H54 (cell line): Measurements from ENCODE around the gene RABGEF1.
"Not testable (repeated sequence)": the region's sequence is repeated elsewhere in the genome, so short reads cannot be mapped to it uniquely, and the experiment has no call there.

ENCODE experiments used
- DNase-seq: peaks from one replicate; pipeline ENCODE4 v3.0.0; 2011; ENCODE audit warnings: low spot score, mixed read lengths; ENCODE audit not compliant: insufficient read length
- FAIRE-seq: peaks from 3 replicates; lab custom pipeline; 2011; peaks lifted over from hg19 to GRCh38; lab: Jason Lieb, UNC
- POLR2A ChIP-seq: IDR thresholded peaks from 2 replicates; pipeline ENCODE4 v1.6.1; 2011; ENCODE audit warnings: low read depth, mild to moderate bottlenecking, low read length

RABGEF1 gene

GRCh38 chr7:66790196-66790595, 49.7 kb downstream of the RABGEF1 start:
- no peak for DNase-seq
- no peak for FAIRE-seq
- no peak for TF ChIP-seq POLR2A

GRCh38 chr7:66790725-66791124, 50.2 kb downstream of the RABGEF1 start:
- no peak for TF ChIP-seq POLR2A
- FAIRE-seq (no peak), DNase-seq (no peak)

GRCh38 chr7:66800591-66800990, 60.1 kb downstream of the RABGEF1 start:
- DNase-seq = no peak
- FAIRE-seq = no peak
- no peak for TF ChIP-seq POLR2A

- no peak for DNase-seq
- TF ChIP-seq POLR2A = no peak
These were observed 63.5 kb downstream of the RABGEF1 start for GRCh38 chr7:66804001-66804400.

GRCh38 chr7:66807736-66808135, 67.2 kb downstream of the RABGEF1 start:
- FAIRE-seq (no peak), DNase-seq (no peak)
- no peak for TF ChIP-seq POLR2A

More at GRCh38 chr7:66804001-66804400, 63.5 kb downstream of the RABGEF1 start:
- no peak for FAIRE-seq

- FAIRE-seq = no peak
These were observed 70.2 kb downstream of the RABGEF1 start for GRCh38 chr7:66810716-66811115.

GRCh38 chr7:66815186-66815875, 74.8 kb downstream of the RABGEF1 start:
- DNase-seq, FAIRE-seq: not testable (repeated sequence)

More at GRCh38 chr7:66810716-66811115, 70.2 kb downstream of the RABGEF1 start:
- DNase-seq = no peak
- no peak for TF ChIP-seq POLR2A

GRCh38 chr7:66815951-66816350, 75.4 kb downstream of the RABGEF1 start:
- no peak for FAIRE-seq

GRCh38 chr7:66816658-66817057, 76.1 kb downstream of the RABGEF1 start:
- DNase-seq, FAIRE-seq: not testable (repeated sequence)

More at GRCh38 chr7:66815951-66816350, 75.4 kb downstream of the RABGEF1 start:
- TF ChIP-seq POLR2A = no peak
- DNase-seq = no peak

- FAIRE-seq = not testable (repeated sequence)
These were observed 76.8 kb downstream of the RABGEF1 start for GRCh38 chr7:66817208-66817795.

GRCh38 chr7:66817956-66818355, 77.4 kb downstream of the RABGEF1 start:
- not testable (repeated sequence) for FAIRE-seq, DNase-seq

More at GRCh38 chr7:66817208-66817795, 76.8 kb downstream of the RABGEF1 start:
- DNase-seq = not testable (repeated sequence)

- TF ChIP-seq POLR2A = no peak
- FAIRE-seq (no peak), DNase-seq (no peak)
These were observed 83.5 kb downstream of the RABGEF1 start for GRCh38 chr7:66824041-66824440.

GRCh38 chr7:66825538-66825937, 85.0 kb downstream of the RABGEF1 start:
- FAIRE-seq, DNase-seq: not testable (repeated sequence)

GRCh38 chr7:66826649-66827048, 86.1 kb downstream of the RABGEF1 start:
- DNase-seq = no peak

GRCh38 chr7:66830976-66831375, 90.4 kb downstream of the RABGEF1 start:
- DNase-seq, FAIRE-seq: not testable (repeated sequence)

More at GRCh38 chr7:66826649-66827048, 86.1 kb downstream of the RABGEF1 start:
- FAIRE-seq = no peak
- no peak for TF ChIP-seq POLR2A
